ENCODE data around the gene PLAC1. TPM values are rescaled to one million over a fixed set of nuclear protein-coding genes. Genes with fewer than 3 reads are reported as not detected.

The PLAC1 gene
- total and polyA plus RNA-seq, 2 of the 13 experiments (the other 11 are each of a cell fraction or from before 2014, with no cell fraction given): 0.40 to 2.7 TPM

DNA sequence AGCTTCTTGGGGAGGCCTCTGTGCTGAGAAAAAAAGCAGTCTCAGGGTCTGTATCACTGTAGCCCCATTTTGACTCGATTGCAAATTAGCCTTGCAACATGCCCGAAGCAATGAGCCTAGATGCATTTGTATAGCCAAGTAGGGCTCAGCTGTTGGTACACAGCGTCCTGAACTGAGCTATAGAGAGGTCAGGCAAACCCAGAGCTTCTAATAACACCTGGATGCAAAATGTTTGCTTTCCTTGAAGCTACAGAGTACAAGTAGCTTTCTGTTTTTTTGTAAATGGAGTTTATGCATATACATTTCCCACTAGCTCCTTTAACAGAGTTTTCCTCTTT lies 87.8 kb downstream of the PLAC1 start:
- in situ Hi-C loops (cut with HindIII; ENCODE audit: extremely low pct_ligation_motif_present, low pct_unique_long_range_greater_than_20kb): no loop called here
- Histone ChIP-seq H3K4me2 (ENCODE audit: low read depth, low read length) (no peak overlapping the region), H3K36me3 (replicated peaks in 1 of 2; ENCODE audit: control insufficient read depth in 1 of 2, insufficient read depth in 2 of 2, low read length in 2 of 2) (no peaks in the 10 kb centered on the region), H3K27ac (ENCODE audit: extremely low read length, insufficient read depth, low read length) (no peak overlapping the region), H3K9me3 (ENCODE audit: low read length) (no peaks in the 10 kb centered on the region), H3K79me2 (ENCODE audit: insufficient read depth, low read length) (no peaks in the 10 kb centered on the region), H3K27me3 (ENCODE audit: control insufficient read depth in 1 of 2, insufficient read depth in 2 of 2, low read length in 2 of 2) (no peaks in the 10 kb centered on the region), H3K4me3 (replicated peaks in 1 of 3; ENCODE audit: insufficient read depth in 1 of 3, low read depth in 2 of 3, low read length in 3 of 3) (no peak overlapping the region), H4K20me1 (ENCODE audit: insufficient read depth, low read length) (no peaks in the 10 kb centered on the region), H3K4me1 (ENCODE audit: insufficient read depth, low read length) (peaks cover 8% of the 10 kb centered on the region; the same call in 1 of the 2 replicates), H3K9ac (ENCODE audit: insufficient read depth, low read depth, low read length) (no peak overlapping the region), H2AFZ (ENCODE audit: low read length) (no peak overlapping the region)
- no peak for DNase-seq (ENCODE audit: low spot score)
- ChIA-PET POLR2A (no interaction called here), CTCF (ENCODE audit: low intra/inter-chr PET ratio, low total read pairs) (no interaction called here)
- intact Hi-C loops (cut with micrococcal nuclease; ENCODE audit: unreplicated experiment): no loop called here
- TF ChIP-seq ZEB1 (IDR thresholded peaks at IDR 0.05; ENCODE audit: insufficient replicate concordance, low read depth) (no peak), MBNL3 (CRISPR knock-in tag; conservative IDR thresholded peaks at IDR 0.05) (no peak), FOSL1 (CRISPR knock-in tag; IDR thresholded peaks at IDR 0.05; ENCODE audit: borderline replicate concordance) (no peak), RNF219 (CRISPR knock-in tag; IDR thresholded peaks at IDR 0.05) (no peak), KLF6 (CRISPR knock-in tag; IDR thresholded peaks at IDR 0.05) (no peak), TAF1 (CRISPR knock-in tag; IDR thresholded peaks at IDR 0.05) (no peak), SOX5 (CRISPR knock-in tag; IDR thresholded peaks at IDR 0.05; ENCODE audit: borderline replicate concordance) (no peak), PPARG (CRISPR knock-in tag; conservative IDR thresholded peaks at IDR 0.05) (no peak)
- TF ChIP-seq, protein P1, sequence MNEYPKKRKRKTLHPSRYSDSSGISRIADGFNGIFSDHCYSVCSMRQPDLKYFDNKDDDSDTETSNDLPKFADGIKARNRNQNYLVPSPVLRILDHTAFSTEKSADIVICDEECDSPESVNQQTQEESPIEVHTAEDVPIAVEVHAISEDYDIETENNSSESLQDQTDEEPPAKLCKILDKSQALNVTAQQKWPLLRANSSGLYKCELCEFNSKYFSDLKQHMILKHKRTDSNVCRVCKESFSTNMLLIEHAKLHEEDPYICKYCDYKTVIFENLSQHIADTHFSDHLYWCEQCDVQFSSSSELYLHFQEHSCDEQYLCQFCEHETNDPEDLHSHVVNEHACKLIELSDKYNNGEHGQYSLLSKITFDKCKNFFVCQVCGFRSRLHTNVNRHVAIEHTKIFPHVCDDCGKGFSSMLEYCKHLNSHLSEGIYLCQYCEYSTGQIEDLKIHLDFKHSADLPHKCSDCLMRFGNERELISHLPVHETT (CRISPR knock-in tag; conservative IDR thresholded peaks at IDR 0.05): no peak
- no peak for FAIRE-seq
- 0% methylated on average over 1 of the region's 3 CpGs for WGBS (ENCODE audit: low lambda C conversion rate)
- no TSS peak for BruUV-seq (replicated peaks)
- no peak for ATAC-seq

Measured in HepG2 (cell line).